ENCODE data around the gene NCLN. TPM values are rescaled to one million over a fixed set of nuclear protein-coding genes. Genes with fewer than 3 reads are reported as not detected.
A peak's percentile ranks its signal among the peaks of the same experiment; 100 is the strongest.

The NCLN gene
- total and polyA plus RNA-seq, 9 of the 15 experiments (the other 6 are each of a cell fraction or from before 2014, with no cell fraction given): 3.8 to 126 (median 39.6) TPM

- TF ChIP-seq, protein P1, sequence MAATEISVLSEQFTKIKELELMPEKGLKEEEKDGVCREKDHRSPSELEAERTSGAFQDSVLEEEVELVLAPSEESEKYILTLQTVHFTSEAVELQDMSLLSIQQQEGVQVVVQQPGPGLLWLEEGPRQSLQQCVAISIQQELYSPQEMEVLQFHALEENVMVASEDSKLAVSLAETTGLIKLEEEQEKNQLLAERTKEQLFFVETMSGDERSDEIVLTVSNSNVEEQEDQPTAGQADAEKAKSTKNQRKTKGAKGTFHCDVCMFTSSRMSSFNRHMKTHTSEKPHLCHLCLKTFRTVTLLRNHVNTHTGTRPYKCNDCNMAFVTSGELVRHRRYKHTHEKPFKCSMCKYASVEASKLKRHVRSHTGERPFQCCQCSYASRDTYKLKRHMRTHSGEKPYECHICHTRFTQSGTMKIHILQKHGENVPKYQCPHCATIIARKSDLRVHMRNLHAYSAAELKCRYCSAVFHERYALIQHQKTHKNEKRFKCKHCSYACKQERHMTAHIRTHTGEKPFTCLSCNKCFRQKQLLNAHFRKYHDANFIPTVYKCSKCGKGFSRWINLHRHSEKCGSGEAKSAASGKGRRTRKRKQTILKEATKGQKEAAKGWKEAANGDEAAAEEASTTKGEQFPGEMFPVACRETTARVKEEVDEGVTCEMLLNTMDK (IDR thresholded peaks at IDR 0.05; ENCODE audit: borderline replicate concordance, insufficient read depth, low read depth, low read length, poor library complexity, severe bottlenecking): no peak
- TF ChIP-seq ETS1 (conservative IDR thresholded peaks at IDR 0.05; ENCODE audit: control insufficient read depth, low read depth, low read length) (no peak), STAT5B (CRISPR knock-in tag; IDR thresholded peaks at IDR 0.05) (no peak), SMARCA5 (IDR thresholded peaks at IDR 0.05) (peak; percentile 41; the same call in 1 of the 2 replicates), HNRNPL (IDR thresholded peaks at IDR 0.05; ENCODE audit: low read depth, low read length) (no peak), LARP7 (IDR thresholded peaks at IDR 0.05) (no peak), FOXK1 (CRISPR knock-in tag; IDR thresholded peaks at IDR 0.05; ENCODE audit: borderline replicate concordance) (no peak), TCFL5 (CRISPR knock-in tag; conservative IDR thresholded peaks at IDR 0.05) (no peak), ZNF175 (CRISPR knock-in tag; IDR thresholded peaks at IDR 0.05; ENCODE audit: low read depth) (no peak), ZZZ3 (IDR thresholded peaks at IDR 0.05) (no peak), MED1 (CRISPR knock-in tag; IDR thresholded peaks at IDR 0.05; ENCODE audit: borderline replicate concordance) (no peak), NRF1 (conservative IDR thresholded peaks at IDR 0.05 in 1 of 2, IDR thresholded peaks at IDR 0.05 in 1 of 2) (peak; percentile 16 to 24; a peak in 1 of 4 replicates), ARID1B (IDR thresholded peaks at IDR 0.05) (peak; percentile 70), SRSF3 (IDR thresholded peaks at IDR 0.05; ENCODE audit: insufficient read depth, low read length) (no peak), TBP (optimal IDR thresholded peaks at IDR 0.05; ENCODE audit: low read depth, low read length) (no peak), SMARCE1 (IDR thresholded peaks at IDR 0.05) (peak; percentile 75), NFIC (IDR thresholded peaks at IDR 0.05) (no peak), RBM25 (IDR thresholded peaks at IDR 0.05; ENCODE audit: low read depth, low read length, severe bottlenecking) (no peak), ZC3H8 (IDR thresholded peaks at IDR 0.05) (no peak), DDX20 (tag; IDR thresholded peaks at IDR 0.05; ENCODE audit: low read depth) (no peak), HDGF (IDR thresholded peaks at IDR 0.05) (0 out of 2 replicates have a peak, but pooled peaks have one; percentile 76), FOS (IDR thresholded peaks at IDR 0.05; ENCODE audit: extremely low read depth, insufficient read length) (peak; percentile 16), DPF2 (IDR thresholded peaks at IDR 0.05) (peak; percentile 81), FOXA1 (IDR thresholded peaks at IDR 0.05; ENCODE audit: borderline replicate concordance) (no peak), CREM (IDR thresholded peaks at IDR 0.05; ENCODE audit: low read depth) (peak; percentile 68), SMARCA4 (IDR thresholded peaks at IDR 0.05) (peak; percentile 62)
- TF ChIP-seq, protein P2, sequence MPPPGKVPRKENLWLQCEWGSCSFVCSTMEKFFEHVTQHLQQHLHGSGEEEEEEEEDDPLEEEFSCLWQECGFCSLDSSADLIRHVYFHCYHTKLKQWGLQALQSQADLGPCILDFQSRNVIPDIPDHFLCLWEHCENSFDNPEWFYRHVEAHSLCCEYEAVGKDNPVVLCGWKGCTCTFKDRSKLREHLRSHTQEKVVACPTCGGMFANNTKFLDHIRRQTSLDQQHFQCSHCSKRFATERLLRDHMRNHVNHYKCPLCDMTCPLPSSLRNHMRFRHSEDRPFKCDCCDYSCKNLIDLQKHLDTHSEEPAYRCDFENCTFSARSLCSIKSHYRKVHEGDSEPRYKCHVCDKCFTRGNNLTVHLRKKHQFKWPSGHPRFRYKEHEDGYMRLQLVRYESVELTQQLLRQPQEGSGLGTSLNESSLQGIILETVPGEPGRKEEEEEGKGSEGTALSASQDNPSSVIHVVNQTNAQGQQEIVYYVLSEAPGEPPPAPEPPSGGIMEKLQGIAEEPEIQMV (tag; conservative IDR thresholded peaks at IDR 0.05; ENCODE audit: low read depth): no peak
Measured at GRCh38 chr19:3176715-3177501, 8.8 kb upstream of the NCLN start (continued).
